ENCODE measurements around the gene OAT. TPM values are rescaled to one million over a fixed set of nuclear protein-coding genes. Genes with fewer than 3 reads are reported as not detected.

OAT gene
- total and polyA plus RNA-seq, 3 donors from 2014 or later = 110 to 129 (median 115) TPM

DNA sequence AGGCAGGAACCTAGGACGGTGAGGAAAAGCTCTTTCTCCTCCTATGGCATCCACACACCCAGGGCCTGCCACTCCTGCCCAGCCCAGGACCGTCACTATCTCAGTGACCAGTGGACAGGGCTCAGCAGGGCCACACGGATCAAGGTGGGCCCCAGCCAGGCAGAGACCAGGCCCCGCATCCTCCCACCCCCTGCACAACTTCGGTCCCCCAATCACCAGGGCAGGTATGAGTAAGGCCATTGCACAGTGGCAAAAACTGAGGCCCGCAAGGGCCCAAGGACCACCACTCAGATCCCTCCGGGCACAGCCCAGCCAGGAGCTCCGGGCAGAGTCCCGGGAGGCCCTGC is 30.3 kb downstream of the OAT start:
- no peaks in the 10 kb centered on the region for H3K27me3 ChIP-seq
- DNase-seq = no peak
- no peaks in the 10 kb centered on the region for H3K9me3 ChIP-seq
- 56 to 71% methylated on average over 3 to 9 of the region's 9 CpGs for WGBS, 2 donors
- no peaks in the 10 kb centered on the region for H3K36me3 ChIP-seq (ENCODE audit: low read depth, missing control alignments)
- TF ChIP-seq POLR2A (IDR thresholded peaks at IDR 0.05) = no peak
- TF ChIP-seq, protein P1, sequence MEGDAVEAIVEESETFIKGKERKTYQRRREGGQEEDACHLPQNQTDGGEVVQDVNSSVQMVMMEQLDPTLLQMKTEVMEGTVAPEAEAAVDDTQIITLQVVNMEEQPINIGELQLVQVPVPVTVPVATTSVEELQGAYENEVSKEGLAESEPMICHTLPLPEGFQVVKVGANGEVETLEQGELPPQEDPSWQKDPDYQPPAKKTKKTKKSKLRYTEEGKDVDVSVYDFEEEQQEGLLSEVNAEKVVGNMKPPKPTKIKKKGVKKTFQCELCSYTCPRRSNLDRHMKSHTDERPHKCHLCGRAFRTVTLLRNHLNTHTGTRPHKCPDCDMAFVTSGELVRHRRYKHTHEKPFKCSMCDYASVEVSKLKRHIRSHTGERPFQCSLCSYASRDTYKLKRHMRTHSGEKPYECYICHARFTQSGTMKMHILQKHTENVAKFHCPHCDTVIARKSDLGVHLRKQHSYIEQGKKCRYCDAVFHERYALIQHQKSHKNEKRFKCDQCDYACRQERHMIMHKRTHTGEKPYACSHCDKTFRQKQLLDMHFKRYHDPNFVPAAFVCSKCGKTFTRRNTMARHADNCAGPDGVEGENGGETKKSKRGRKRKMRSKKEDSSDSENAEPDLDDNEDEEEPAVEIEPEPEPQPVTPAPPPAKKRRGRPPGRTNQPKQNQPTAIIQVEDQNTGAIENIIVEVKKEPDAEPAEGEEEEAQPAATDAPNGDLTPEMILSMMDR (IDR thresholded peaks at IDR 0.05) = no peak
- H3K4me3 ChIP-seq = peak overlapping the region; percentile 51 to 64
- H3K4me1 ChIP-seq = peaks cover 3% of the 10 kb centered on the region
- no peak overlapping the region for H3K27ac ChIP-seq
- intact Hi-C loops (cut with DNase I; ENCODE audit: low total_unique reads) = loop anchor here (2.0 to 10.0 kb wide), 2 partner anchors 394 to 804 kb away; no protein-coding TSS in a partner anchor

DNA sequence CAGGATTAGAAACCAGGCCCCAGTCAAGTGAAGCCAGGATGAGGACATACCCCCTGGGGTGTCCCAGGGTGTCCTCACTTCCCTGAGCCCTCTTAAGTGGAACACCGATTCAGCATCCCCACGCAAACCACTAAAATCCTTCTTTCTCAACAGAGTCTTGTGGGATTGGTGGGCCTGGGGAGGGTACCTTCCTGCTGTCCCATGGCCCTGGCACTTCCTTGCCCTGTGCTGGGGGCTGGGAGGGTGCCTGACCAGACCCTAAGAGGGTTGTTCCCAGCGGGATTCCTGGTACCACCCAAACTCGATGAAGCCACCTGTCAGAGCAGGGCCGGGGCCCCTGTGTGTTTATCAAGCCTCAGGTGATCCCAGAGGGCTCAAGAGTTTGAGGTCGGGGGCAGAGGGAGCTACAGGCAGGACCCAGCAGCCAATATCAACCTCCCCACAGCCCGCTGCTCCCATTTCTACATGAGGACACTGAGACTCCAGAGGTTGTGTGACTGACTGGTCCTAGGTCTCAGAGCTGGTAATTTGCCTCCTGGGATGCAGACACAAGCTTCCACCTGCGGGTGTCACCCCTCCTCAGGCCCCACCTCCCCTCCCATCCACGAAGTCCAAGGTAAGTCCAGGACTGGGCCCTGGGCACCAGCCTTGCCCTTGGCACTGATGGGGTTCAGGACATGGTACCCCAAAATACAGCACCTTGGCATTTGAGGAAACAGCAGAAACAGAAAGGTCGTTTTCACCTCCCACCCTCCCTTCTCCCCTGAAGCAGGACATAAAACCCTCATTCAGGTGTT is 31.4 kb downstream of the OAT start:
- intact Hi-C loops (cut with DNase I; ENCODE audit: low total_unique reads) = loop anchor here (10.0 kb wide), 1 partner anchor 802 kb away; no protein-coding TSS in a partner anchor
- 85 to 91% methylated on average over 10 of the region's 10 CpGs for WGBS, 2 donors

DNA sequence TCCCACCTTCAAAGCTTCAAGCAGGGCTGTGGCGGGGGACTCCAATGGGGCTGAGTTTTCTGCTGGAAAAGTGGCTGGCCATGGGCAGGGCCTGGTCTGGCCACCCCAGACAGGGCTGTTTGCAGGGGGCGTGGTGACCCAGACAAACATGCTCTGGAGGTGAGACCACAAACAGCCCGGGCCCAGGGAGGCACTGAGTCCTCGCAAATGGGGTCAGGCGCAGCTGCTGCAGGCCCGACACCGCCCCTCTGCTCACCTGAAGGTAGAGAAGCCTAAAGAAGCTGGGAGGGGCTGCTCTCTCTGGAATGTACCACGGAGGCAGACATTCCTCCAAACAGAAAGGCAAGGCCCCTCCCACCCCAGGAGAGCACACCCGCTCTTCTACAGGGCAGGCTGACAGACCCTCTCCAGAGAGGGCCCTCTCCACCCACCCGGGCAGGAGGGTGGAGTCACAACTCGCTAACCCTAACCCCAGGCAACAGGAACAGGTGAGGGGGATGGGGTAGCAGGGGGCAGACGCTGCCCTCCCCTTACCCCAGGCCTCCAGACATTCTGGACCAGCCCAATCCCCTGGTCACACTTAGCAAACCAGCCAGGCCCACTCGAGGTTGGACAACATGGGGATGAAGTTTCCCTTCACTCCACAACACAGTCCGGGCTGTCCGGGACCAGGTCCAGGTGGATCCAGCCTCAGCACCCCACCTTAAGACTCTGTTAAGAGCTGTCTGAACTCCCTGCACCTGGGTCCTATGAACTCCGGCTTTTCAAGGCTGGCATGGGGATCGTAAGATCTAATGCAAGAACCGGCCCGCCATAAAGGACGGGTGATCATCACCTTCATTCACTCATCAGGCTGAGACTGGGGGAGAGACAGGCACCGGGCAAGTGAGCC is 32.3 kb downstream of the OAT start:
- Histone ChIP-seq H3K27me3 (no peaks in the 10 kb centered on the region), H3K27ac (no peak overlapping the region), H3K4me1 (peaks cover 3% of the 10 kb centered on the region), H3K9me3 (no peaks in the 10 kb centered on the region), H3K4me3 (no peak overlapping the region), H3K36me3 (ENCODE audit: low read depth, missing control alignments) (no peaks in the 10 kb centered on the region)
- TF ChIP-seq POLR2A (IDR thresholded peaks at IDR 0.05) = no peak
- TF ChIP-seq, protein P1 (IDR thresholded peaks at IDR 0.05) = no peak
- DNase-seq = no peak
- 86% methylated on average over 8 to 21 of the region's 21 CpGs for WGBS, 2 donors
- intact Hi-C loops (cut with DNase I; ENCODE audit: low total_unique reads) = loop anchor here (10.0 kb wide), 1 partner anchor 802 kb away; no protein-coding TSS in a partner anchor

More for the DNA sequence above, 31.4 kb downstream of the OAT start:
- no peaks in the 10 kb centered on the region for H3K27me3 ChIP-seq
- H3K36me3 ChIP-seq (ENCODE audit: low read depth, missing control alignments) = no peaks in the 10 kb centered on the region
- no peaks in the 10 kb centered on the region for H3K9me3 ChIP-seq
- H3K4me3 ChIP-seq = no peak overlapping the region
- no peak for DNase-seq
- peaks cover 3% of the 10 kb centered on the region for H3K4me1 ChIP-seq
- H3K27ac ChIP-seq = no peak overlapping the region
- TF ChIP-seq, protein P1 (IDR thresholded peaks at IDR 0.05) = no peak
- no peak for TF ChIP-seq POLR2A (IDR thresholded peaks at IDR 0.05)

DNA sequence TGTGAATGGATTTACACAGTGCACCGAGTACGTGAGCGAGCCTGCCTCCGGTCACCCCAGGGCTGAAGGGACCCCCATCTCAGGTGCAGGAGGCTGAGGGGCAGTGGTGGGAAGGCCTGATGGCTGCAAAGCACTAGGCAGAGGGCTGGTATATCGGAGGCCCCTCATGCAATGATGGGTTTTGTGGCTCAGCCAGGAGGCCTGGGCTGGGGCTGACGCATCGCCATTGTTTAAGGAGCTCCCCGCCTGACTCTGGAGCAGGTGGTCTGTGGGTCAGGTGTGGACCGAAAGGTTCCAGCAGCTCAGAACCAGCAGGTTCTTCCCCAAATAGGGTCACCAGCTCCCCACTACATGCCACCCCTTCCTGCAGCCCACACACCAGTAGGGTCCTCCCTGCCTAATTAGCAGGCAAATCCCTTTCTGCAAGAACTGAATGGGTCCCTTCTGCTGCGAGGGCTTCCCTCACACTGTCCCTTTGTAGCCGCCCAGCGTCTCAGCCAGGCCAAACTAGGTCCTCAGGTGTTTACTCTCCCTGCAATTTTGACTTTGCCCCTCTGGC is 33.0 kb downstream of the OAT start:
- TF ChIP-seq POLR2A (IDR thresholded peaks at IDR 0.05) = no peak
- TF ChIP-seq, protein P1 (IDR thresholded peaks at IDR 0.05) = no peak
- intact Hi-C loops (cut with DNase I; ENCODE audit: low total_unique reads) = loop anchor here (10.0 kb wide), 1 partner anchor 801 kb away; no protein-coding TSS in a partner anchor
- H3K36me3 ChIP-seq (ENCODE audit: low read depth, missing control alignments) = no peaks in the 10 kb centered on the region
- peaks cover 3% of the 10 kb centered on the region for H3K4me1 ChIP-seq
- H3K27ac ChIP-seq = no peak overlapping the region
- DNase-seq = no peak
- WGBS, 2 donors = 86 to 89% methylated on average over 12 of the region's 12 CpGs
- no peak overlapping the region for H3K4me3 ChIP-seq
- H3K9me3 ChIP-seq = no peaks in the 10 kb centered on the region
- H3K27me3 ChIP-seq = no peaks in the 10 kb centered on the region

All from testis (tissue), 3 donors.